GM19351 (cell line): Measurements from ENCODE around the gene GLDN.
"Not testable (repeated sequence)": the region's sequence is repeated elsewhere in the genome, so short reads cannot be mapped to it uniquely, and the experiment has no call there.

ENCODE experiments used
- ATAC-seq: cut with Tn5 transposase; IDR thresholded peaks from one replicate; pipeline ENCODE4 v1.9.1; 2021; ENCODE audit warnings: mild to moderate bottlenecking, moderate library complexity; ENCODE audit not compliant: unreplicated experiment

Gene GLDN

DNA sequence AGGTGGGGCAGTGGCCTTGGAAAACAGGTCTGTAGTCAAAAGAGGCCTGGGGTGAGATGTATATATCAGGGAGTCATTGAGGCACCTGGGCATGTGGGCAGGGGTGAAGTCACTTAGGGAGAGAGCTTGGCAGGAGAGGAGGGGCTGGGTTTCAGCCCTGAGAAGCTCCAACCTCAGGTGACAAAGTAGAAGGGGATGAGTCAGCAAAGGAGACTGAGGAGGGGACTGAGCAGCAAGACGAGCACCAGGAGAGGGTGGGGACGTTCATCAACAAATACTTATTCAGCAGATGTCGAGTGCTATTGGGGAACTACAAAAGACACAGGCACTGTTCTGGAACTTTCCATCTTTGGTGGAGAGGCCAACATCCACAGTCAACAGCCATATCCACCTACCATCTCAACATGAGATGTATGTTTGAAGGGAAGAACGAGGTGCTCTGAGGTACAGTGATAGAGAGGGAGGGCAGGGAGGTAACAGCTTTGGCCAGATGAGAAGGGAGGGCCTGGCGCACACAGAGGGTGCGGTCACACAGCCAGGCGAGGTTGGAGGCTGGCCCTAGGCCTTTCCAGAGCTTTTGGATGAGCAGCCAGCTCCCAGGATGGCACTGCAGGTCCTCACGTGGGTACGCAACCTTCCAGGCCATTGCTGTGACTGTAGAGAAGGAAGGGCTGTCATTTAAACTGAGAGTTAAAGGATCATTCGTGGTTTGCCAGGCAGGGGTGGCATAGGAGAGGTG is 45.7 kb downstream of the GLDN start:
- ATAC-seq, result no peak

DNA sequence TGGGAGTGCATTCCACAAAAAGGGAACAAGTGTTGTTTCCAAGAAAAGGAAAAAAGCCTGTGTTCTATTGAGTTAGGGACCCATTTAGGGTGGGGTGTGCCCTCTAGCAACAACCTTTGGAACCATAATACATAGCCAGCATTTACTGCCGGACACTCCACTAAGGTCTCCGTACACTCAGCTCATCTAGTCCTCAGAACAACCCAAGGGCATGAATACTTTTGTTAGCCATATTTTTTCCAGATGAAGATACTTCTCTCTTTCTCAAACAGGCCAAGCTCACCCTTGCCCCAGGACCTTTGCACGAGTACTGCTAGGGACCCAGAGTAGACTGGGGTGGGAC is 46.2 kb downstream of the GLDN start:
- ATAC-seq, result no peak

DNA sequence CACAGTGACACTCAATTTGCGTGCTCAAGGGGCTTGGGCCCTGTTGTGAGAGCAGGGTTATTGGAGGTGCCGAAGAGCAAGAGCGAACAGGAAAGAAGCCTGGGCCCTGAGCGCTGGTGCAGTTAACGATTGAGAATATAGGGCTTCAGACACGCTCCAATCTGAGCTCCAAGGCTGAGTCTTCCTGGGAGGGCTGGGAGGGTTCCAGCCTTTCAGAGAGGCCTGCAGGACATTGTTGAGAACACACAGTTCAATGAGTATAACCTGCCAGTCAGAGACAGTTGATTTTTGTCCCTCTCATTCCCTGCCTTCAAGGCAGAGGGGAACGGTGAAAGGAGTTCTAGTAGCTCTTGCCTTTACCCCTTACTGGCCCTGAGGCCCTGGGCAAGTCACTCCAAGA is 47.3 kb downstream of the GLDN start:
- ATAC-seq, result no peak

DNA sequence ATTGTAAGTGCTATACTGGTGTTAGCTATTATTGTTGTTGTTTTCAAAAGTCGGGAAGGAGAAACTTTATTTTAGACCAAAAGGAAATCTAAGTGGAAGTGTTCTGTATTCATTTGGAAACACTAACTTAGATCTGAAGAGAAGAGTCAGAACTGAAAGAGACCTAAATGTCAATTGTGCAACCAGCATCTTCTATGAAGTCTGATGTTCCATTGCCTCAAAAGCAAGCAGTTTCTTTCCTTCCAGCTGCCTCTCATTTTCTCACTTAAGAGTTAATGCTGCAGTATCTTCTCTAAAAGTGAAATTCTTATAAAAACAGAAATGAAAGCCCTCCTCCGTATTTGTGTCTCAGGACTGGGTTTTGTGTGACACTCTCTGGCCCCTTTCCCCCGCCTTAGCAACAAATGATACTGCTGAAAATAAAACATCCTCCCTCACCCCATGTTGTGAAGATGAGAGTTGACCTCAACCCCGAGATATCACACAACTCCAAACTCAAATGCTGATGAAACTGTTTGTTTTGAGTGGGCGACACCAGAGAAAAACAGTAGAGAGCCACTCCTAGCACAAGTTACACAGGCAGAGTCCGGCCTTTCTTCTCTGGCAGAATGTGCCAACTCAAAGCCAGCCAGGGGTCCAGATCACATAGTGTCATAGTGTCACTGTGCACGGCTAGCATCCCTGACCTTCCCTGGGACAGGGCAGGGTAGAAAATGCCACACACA is 48.9 kb downstream of the GLDN start:
- ATAC-seq, result no peak

DNA sequence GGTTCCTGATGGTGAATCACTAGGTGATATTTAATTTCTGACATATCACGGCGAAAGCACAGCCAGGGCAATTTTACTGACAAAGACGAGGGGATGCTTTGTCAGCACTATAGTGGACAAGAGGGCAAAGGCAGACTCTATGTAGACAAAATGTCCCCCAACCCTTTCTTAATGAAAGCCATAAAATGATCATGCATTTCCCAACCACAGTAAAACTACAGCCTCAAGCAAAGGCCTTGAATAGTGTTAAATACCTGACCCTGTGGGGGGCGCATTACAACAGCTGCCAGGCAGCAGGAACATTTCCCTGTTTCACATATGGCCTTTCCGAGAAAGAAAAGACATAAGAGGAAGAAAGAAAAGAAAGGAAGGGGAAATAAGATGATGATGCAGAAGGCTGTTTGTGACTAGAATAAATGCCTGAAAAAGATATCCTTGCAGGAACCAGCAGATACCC is 49.5 kb downstream of the GLDN start:
- ATAC-seq, result no peak

DNA sequence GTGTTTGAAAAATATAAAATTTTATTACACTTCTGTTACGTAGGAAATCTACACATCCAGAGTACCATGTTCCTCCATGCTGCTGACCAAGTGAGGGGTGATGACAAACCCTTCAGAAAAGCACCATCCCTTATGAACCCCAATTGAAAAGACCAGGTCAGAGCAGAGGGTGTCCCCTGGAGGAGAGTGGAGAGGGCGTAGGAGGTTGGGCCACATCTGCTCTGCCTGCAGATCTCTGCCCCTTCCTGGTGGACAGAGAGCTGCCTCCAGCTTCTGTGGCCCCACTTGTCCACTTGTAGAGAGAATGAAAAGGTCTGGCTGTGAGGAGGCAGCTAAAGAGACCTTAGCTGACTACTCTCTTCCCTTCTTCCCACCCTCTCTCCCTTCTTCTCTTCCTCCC is 55.5 kb downstream of the GLDN start:
- no peak for ATAC-seq

DNA sequence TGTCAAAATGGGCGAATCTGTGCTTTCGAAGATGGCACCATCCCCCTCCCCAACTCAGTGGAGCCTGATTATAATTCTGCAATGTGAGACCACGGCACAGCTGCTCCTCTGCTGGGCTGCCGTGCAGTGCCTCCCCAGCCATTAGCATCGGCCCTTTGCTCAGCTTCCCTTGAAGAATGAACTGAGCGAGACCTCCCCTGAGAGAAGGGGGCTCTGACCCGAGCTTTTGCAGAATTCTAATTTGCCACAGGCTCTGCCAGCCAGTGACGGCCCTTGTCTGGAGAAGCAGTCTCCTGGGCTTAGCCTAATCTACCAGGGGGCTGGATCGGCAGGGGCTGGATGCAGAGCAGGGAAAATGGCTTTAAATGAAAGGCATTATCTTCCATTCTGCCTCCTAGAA is 57.2 kb downstream of the GLDN start:
- ATAC-seq, result no peak

DNA sequence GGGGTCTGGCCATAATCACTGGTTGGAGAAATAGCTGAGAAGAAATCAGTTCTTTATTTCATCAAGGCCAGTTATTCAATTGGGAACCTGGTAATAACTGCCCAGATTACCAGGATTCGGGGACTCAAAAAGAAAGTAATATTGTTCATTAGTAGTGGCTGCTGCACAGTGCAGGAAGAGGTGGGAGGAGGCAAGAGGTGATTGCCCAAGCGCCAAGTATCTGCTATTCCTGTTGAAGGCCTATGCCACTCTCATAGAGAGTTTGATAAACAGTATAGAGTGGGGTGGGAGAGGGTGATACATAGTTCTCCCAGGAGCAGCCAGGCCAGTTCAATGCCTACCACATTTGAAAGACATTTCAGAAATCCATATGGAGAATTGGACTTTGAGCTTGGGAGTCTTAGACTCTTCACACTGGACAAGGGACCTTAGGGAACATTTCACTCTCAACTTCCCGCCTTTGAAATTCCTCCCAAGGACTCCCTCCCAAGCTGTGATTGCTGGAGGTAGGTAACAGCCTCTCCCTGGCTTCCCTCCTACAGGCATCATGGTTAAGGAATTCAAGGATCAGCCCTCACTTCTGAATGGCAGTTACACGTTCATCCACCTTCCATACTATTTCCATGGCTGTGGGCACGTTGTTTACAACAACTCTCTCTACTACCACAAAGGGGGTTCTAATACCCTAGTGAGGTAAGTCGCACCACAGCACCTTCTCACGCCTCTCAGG is 59.8 kb downstream of the GLDN start:
- ATAC-seq, result no peak

DNA sequence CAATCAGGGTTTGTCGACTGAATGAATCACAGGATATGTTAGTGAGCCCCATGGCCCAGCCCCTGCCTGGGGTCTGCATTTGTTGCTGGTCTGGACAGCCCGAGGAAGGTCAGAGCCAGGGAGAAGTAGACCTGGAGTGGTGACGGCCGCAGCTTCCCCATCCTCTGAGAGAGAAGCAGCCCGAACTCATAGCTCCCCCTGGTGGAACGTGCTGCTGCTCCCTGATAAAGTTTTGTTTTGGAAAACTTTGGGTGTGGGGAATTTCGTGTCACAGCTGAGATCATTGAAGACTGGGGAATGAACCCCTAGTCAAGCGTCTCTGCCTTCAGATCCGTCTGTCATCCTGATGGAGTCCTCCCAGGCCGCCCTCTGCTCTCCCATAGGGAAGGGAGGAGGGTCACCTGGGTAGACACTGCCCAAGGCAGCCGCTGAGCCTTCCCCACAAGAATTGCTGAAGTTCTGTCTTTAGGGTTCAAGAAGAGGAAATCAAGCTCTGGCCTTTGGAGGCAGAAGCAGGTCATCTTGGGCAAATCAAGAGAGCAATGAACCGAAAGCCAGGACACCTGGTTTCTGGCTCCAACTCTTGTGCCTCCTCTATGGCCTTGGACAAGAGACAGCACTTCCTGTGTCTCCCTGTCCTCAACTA is 60.5 kb downstream of the GLDN start:
- no peak for ATAC-seq

DNA sequence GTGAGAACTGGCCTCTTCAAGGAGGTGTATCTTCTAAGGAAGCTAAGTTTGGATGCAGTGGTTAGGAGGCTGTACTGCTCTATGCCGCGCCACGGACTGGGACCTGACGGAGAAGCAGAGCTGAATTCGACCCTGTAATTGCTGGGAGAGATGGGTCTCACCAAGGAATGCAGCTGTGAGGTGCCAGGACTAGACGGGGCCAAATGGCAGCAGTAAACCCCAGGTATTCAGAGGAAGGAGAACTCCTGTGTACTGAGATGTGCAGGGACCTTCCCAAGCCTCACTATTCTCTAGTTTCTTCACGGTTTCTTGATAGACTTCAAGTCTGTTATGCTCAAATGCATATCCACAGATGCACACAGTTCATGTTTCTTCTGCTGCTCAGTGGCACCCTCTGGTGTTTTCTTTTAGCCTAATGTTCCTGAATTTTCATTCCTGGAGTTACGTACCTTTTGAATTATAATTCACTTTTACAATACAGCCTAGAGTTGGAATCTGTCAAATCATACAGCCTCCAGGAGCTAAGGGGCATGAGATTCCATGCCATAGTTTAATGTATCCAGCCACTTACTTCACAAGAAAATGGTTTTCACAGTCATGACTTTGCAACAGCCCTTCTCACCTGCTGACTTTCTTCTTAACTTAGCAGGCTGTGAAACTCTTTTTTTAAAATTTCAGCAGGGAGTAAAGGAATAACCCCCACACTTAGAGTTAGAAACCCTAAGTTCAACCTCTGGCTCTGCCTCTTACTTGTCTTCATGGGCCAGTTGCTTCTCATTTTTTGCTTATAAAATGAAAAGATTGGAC is 61.8 kb downstream of the GLDN start:
- ATAC-seq, result no peak

DNA sequence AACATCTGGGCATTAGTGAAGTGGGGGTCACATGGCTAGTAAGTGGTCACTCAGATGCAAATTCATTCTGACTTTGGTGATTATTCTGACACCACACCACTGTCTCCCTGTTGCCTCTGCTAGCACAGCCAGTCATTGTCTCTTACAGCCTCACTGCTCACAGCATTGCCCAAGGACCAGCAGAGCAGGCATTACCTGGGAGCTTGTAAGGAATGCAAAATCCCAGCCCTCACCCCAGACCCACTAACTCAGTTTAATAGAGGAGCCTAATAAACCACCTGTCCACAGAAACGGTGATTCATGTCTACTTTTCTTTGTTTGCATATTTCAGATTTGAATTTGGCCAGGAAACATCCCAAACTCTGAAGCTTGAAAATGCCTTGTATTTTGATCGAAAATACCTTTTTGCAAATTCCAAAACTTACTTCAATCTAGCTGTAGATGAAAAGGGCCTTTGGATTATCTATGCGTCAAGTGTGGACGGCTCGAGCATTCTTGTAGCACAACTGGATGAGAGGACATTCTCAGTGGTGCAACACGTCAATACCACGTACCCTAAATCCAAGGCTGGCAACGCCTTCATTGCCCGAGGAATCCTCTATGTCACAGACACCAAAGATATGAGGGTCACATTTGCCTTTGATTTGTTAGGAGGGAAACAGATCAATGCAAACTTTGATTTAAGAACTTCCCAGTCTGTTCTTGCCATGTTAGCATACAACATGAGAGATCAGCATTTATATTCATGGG is 62.7 kb downstream of the GLDN start:
- no peak for ATAC-seq

DNA sequence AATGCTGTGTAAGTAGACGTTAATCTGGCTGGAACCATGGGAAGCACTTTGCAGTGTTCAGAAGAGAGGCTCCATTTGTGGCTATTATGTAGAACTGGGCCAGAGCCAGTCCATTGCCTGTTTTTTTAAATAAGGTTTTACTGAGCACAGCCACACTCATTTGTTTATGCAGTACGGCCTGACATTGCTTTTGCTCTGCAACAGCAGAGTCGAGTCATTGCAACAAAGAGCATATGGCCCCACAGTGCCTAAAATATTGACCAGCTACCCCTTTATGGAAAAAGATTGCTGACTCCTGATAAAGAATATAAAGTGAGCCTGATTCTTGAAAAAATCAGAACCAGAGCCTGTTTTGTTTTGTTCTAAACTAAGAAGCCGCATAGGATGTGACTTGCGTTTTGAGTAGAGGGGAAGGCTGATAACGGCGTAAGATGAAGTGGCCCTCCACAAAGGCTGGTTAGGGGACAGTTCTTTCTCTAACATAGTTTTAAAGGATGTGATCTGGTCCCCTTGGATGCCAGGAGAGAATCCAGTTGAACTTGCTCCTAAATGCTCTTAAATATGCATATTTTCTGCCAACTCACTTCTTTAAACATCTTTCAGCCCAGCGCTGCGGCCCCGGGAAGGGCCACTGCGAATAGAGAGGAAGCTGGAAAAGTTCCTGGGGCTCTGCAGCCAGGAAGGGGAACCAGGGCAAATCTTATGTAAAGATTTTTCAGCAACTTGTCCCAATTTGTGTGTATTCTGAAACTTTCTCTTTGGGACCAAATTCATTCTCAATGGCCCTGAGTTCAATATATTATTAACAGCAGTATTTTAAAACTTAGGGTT is 64.5 kb downstream of the GLDN start:
- ATAC-seq, result no peak

DNA sequence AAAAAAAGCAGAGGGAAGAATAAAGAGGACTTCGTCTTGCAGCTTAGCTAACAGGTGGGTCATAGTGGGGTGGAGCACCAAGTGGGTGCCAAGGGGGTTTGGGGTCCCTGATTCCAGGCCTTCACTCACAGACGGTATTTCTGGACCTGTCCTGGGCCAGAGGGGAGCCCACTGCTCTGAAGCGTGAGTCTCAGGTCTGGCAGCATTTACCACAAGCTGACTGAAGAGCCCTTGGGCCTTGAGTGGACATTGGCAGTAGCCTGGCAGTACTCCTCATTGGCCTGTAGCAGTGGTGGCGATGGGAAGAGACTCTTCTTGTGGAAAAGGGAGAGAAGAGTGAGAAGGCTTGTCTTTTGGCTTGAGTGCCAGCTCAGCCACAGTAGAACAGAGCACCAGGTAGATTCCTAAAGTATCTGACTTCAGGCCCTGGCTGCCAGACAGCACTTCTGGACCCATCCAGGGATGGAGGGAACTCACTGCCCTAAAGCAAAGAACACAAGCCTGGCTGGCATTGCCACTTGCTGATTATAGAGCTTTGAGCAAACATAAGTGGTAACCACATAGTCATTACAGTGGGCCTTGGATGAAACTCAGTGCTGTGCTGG is 72.9 kb downstream of the GLDN start:
- no peak for ATAC-seq

DNA sequence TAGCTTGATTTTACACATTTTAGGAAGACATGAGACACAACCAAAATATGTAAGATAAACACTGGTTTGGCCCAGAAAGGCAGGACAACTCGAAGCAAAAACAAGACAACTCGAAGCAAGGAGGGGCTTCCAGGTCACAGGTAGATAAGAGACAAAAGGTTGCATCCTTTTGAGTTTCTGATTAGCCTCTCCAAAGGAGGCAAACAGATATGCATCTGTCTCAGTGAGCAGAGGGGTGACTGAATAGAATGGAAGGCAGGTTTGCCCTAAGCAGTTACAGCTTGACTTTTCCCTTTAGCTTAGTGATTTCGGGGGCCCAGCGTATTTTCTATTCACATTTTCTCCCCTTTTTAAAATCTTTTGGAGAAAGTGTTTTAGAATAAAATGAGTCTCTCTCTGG is 74.7 kb downstream of the GLDN start:
- ATAC-seq, result no peak

DNA sequence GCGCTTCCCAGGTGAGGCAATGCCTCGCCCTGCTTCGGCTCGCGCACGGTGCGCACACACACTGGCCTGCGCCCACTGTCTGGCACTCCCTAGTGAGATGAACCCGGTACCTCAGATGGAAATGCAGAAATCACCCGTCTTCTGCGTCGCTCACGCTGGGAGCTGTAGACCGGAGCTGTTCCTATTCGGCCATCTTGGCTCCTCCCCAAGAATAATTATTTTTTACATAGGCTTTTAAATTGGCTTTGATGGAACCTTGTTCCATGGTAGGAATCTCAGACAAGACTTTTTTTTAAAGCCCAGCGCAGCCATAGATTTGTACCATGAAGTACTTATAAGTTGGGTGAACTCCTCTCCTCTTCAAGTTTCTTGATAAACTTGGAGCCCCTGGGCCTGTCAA is 81.6 kb downstream of the GLDN start:
- ATAC-seq, result not testable (repeated sequence)

DNA sequence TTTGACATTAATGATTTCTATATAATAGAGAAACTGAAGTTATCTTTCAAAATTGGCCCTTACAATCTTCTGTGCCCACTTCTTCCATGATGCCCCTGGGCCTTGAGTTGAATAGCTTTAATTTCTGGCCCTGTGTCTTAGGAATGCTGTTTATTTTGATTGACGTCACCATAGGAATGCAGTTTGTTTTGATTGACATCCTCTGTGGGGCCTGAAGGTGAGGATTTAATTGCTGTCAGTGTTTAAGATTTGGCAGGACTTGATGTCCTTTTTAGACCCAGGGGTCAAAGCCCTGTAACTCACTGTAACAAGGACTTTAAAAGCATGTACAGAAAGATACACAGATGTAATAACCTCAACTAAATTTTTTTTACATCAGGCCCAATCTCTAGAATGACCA is 83.3 kb downstream of the GLDN start:
- ATAC-seq, result no peak

DNA sequence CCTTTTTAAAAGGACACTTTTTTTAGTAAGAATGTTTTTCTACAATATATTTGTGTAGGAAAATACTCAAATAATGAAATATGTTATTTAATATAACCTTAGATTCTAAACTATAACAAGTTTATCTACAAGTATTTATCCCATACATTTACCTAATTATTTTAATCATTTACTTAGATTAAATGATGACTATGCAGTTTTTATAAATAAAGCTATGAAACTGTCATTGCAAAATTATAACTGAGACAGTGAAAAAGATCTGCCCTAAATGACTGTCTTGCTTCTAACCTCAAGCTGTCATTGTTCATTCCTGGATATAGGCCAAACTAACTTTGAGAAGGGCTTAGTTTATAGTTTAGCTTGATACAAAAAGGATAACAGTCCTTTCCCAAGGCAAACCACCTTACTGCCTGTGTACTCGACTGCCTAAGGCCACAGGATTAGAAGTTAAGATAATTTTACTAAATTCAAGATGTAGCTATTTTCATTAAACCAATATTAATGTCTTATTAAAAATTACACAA is 84.1 kb downstream of the GLDN start:
- ATAC-seq, result no peak

DNA sequence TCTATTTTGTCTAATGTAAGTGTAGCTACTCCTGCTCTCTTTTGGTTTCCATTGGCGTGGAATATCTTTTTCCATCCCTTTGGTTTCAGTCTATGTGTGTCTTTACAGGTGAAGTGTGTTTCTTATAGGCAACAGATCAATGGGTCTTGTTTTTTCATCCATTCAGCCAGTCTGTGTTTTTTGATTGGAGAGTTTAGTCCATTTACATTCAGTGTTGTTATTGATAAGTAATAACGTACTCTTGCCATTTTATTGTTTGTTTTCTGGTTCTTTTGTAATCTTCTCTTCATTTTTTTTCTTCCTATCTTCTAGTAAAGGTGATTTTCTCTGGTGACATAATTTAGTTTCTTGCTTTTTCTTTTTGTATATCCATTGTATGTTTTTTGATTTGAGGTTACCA is 97.1 kb downstream of the GLDN start:
- no peak for ATAC-seq
